Stimulated activated CD8-positive, alpha-beta memory T cell treated with anti-CD3 and anti-CD28 coated beads, Interleukin-2, amount 100 ng/mL, for 1 hour (primary cell): Measurements from ENCODE around the gene CA5A.
A peak's percentile ranks its signal among the peaks of the same experiment; 100 is the strongest.
"Not testable (repeated sequence)": the region's sequence is repeated elsewhere in the genome, so short reads cannot be mapped to it uniquely, and the experiment has no call there.

Experiments
- DNase-seq, 2 donors: peaks; one replicate each; pipeline ENCODE4 v3.0.0-alpha.2; 2020; ENCODE audit warnings: low read depth in 2 of 2

The CA5A gene

DNA sequence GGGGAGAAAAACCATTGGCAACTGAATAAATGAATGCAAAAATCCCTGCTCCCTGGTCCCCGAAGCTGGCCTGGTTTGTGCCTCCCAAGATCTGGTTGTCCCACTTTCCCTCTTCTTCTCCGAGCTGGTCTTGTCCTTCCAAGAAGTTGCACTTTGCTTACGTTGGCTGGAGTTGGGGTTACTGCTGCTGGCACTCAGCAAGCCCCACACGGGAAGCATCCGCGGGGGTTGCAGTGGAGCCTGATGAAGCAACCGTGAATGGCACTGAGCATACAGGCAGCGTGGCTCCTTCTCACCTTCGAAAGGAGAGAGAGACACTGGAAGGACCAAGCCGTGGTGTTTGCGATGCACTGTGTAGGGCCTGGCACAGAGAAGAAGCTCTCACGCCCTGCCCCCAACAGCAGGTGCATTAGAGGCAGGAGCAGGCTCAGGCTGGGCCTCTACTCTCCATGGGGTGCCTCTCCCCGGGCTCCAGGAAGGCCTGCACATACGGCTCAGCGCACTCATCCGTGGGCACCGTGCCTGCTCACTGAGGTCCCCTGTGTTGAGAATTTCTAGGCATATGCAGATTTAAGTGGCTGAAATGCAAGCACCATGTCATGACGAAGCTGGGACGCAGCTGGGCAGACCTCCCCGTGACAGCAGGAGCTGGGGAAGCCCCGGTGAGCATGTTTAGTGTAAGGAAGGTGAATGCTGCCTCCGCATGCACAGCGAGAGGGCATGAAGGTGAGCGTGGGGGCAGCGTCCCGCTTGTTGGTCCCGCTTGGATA, 12.1 kb downstream of the CA5A start:
- DNase-seq = no peak

DNA sequence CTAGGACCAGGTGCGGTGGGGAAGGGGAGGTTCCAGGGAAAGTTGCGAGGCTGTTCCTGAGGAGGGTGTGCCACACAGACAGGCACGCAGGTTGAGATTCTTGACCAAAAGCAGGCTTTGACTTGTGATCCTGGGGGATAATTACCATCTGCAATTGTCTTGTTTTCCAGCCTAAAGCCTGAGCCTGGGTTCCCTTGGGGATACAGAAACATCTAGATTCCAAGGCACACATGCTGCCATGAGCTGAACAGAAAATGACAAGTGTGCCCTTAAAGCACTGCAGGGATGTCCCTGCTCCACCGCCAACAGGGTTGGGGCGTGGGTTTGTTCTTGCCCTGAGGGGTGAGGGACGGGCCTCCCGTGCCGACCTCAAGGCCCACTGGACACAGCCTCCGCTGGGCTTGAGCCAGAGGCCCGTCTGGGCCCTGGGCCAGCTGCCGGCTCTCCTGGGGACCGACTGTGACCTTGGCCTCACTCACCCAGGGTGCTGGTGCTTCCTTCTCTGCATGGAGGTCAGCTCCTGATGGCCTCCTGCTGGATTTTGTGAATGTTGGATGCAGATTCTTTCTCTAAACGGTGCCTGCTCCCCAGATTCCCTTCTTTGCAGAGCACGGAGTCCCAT, 14.0 kb downstream of the CA5A start:
- DNase-seq = no peak

DNA sequence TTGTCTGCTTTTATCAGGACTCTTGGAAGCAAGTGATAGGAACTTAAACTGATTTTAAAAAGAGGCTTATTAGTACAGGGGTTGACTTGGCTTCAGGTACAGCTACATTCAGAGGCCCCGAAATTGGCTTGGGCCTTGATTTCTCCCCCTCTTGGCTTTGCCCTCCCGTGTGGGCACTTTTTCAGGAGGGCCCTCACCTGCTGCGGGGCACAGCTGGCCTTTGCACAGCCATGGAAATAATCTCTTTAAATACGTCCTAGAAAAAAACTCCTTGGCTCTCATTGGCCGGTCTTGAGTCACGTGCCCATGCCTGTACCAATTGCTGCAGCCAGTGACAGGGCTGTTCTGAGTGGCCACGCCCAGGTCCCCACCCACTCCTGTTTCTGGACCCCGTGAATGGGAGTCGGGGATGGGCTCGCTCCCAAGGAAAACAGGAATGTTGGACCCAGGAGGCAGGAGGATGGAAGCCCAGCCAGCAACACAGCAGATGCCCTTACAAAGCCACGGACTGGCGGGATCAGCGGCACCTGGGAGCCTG, 15.0 kb downstream of the CA5A start:
- DNase-seq = no peak

DNA sequence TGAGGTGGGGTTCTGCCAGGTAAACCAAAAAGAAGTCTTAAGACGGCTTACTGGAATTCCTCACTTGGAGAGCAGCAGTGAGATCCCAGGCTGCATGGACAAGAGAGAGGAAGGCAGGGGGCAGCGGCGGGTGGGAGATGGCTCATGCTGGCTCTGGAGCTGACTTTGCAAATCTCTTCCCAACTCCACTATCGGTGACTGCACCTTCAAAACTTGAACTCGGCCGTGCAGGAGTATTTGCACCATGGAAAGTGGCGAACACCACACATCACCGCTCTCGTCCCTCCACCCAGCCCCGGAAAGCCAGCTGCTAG, 16.7 kb downstream of the CA5A start:
- no peak for DNase-seq

DNA sequence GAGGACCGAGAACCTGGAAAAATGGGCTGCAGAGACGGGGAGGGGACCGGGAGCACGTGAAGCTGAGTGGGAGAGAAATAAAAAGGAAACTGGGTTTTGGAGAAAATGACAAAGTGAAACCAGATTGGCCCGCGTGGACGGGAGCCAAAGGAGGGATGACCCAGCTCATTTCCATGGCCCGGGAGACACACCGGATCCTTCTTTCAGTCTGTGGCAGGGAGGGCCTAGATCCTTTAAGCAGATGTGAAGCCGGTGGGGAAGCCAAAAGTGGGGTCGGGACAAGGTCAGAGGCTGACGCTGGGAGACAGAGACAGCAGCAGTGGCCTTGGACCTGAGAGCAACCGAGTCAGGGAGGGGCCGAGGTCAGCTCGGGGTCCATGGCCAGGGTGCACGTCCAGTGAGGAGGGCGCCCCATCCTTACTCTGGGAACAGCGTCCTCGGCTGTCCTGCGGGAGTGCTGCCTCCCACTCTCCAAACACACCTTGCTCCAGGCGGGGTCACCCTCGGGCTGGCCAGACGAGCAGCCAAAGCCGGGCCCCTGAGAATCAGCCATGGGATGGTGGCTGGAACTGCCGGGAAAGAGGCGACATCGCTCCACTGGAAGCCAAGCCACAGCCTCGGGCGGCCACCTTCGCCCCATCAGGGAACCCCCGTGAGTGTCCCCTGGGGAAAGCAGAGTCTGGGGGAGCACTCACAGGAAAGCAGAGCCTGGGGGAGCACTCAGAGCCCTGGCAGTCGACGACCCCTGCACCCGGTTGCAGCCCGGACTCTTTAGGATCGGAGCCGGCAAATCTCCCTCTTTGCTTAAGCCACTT, 17.3 kb downstream of the CA5A start:
- DNase-seq = no peak

DNA sequence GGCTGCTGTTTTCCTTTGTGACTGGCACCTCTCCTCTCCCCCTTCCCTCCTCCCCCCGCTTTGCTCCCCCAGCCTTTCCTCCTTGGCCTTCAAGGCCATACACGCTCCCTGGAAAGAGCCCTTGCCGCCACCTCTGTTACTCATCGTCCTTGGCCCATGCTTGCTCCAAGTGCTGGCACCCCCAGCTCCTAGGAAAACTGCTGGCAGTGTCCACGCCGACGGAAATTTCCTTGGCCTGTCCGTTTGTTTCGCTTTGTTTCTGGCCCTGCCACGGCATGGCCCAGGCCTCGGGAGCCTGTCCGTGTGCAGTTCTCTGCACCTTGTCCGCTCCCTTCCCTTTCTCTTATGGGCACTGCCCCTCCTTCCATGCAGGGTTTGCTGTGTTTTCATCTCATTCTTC, 18.0 kb downstream of the CA5A start:
- DNase-seq = no peak

DNA sequence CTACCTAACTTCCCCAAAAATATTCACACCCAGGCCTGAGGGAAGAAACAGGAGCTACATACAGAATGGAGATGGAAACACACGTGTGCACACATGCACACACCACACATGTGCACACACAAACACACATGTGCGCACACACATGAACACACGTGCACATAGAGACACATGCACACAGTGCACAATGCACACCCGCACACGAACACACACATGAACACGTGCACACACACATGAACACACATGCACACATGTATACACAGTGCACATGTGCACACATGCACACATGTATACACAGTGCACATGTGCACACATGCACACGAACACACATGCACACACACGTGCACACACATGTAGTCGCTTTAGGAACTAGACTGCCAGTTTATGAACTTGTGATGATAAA, 18.8 kb downstream of the CA5A start:
- no peak for DNase-seq

DNA sequence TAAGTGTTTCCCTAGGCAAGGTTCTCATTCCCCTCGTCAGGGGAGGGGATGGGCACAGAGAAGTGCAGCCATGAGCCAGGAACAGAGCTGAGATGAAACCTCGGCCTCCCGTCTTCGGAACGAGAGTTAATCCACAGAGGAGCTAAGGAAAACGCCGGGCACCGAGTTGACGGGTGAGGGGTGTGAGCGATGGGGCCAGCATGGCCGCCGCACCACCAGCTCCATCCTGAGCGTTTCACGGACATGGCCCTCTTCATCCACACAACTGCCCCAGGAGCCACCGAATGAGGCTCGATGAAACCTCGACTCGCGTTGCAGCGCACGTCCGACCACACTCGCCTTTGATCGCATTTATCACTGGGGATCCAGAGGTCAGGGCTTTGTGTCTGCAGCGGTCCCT, 21.5 kb downstream of the CA5A start:
- no peak for DNase-seq

DNA sequence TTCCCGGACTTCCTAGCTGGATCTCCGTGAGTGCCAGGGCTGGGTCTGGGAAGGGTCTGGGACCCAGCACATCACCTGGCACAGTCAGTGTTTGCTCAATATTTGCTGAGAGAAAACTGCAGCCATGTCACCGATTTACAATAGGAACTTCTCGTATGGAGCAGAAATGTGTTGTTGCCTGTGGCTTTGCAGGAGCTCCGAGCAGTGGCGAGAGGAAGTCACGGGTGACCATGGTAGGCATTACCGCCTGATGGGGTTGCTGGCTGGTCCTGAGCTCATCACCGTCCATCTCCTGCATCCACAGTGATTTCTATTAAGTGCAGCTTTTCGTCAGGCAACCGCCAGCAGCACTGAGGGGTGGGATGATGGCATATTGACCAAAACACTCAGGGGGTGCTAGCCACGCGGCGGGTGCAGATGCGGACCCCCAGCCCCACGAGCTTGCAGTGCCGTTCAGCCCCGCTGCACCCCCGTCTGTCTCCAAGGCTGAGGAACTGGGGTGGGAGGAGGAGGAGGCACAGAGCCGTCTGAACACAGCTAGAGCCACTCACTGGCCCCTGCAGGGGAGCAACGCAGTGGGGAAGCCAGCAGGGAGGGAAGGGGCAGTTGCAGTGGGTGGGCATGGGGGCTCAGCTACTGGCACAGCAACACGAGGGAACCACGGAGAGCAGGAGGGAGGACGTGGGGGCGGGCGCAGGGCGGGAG, 22.2 kb downstream of the CA5A start:
- not testable (repeated sequence) for DNase-seq

DNA sequence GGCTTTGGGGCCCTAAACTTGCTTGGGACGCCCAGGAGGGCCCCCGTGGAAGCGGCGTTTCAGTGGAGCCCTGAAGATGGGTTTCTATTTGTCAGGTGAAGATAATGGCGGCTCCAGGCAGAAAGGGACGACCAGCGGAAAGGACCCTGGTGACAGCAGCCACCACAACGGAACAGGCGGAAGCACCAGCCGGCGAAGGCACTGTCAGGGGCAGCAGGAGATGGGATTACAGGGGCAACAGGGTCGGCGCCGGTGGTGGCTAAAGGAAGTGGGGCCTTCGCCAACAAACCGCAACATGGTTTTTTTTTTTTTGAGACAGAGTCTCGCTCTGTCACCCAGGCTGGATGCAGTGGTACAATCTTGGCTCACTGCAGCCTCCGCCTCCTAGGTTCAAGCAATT, 23.6 kb downstream of the CA5A start:
- DNase-seq = not testable (repeated sequence)

DNA sequence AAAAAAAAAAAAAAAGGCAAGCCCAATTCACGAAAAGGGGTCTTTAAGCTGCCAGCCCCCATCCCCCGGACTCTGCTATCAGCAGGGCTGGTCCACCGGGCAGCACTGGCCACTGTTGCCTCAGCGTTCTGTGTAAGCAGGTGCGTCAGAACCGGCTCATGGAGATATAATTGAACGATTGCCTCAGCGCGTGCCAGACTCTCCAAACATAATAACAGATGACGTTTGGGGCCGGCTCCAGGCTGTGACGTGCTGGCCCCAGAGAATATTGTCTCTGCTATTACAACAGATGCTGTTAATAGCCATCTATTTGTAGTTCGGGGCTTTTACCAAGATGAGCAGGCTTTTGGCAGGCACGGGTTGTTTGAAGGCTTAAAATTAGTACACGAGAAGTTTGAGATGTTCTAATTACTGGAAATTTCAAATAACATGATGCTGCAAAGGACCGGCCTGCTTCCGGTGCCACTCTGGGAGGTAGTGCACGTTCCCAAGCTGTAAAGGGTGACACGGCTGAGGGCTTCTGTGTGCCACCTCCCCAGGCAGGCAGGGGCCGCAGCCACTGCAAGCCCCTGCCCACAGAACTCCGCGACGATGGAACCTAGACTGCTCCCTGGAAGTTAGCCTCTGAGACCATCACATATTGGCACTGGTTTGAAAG, 25.1 kb downstream of the CA5A start:
- not testable (repeated sequence) for DNase-seq

DNA sequence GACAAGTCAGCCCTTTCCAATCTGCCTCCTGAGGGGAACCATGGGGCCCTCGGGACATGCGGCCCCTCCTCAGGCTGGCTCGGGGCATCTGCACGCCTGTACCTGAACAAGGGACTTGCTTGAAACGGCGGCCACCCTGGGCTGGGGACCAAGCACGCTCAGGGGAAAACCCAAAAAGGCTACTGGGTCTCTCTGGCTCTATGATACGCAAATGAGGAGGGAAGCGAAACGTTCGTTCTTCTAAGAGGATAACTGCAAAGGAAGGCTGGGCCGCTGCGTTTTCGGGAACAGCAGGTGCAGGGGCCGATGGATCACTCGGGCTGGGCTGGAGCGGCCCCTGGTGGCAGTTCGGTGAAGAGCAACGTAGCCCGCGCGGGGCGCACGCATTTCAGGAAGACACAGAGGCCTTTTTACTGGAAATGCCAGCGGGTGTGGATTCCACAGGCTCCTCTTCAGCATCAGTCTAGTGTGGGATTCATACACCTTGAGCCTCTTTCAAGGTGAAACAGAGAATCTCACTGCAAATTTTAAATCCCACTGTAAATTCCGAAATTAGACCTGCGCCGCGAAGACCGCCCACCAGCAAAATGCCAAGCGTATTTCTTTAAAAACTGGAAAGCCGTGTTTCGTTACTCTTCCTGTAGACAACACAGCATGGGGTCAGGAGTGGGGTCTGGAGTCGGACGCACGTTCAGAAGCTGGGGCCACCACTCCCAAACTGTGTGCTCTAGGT, 27.0 kb downstream of the CA5A start:
- DNase-seq = peak; percentile 65 to 70

DNA sequence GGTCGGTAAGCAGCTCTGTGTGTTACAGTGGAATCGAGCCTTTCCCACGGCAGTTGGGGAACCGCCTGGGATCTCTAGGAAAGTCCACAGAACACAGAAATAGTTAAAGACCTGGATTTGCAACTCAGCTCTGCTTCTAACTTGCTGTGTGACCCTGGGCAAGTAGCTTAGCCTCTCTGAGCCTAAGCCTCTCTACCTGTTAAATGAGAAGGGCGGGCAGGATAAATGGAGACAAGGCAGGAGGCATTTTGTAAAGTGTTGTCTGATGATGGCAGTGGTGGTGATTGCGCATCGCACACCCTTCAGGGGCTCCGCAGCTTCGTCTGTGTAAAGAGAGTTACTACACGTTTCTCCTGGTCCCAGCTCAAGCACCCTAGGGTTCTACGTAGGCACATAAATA, 28.2 kb downstream of the CA5A start:
- DNase-seq = not testable (repeated sequence)

DNA sequence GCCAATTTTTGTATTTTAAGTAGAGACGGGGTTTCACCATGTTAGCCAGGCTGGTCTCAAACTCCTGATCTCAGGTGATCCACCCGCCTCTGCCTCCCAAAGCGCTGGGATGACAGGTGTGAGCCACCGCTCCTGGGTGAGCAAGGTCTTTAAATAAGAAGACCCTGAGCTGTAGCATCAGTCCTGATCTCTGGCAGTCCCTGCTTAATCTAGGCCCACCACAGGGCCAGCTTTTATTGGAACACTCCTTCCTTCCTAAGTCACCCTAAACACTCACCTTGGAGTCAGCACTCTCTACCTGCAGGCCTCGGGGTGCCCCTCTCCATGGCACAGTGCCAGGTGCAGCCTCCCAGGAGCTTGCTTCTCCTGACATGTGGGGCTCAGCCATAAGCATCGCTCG, 30.8 kb downstream of the CA5A start:
- not testable (repeated sequence) for DNase-seq

DNA sequence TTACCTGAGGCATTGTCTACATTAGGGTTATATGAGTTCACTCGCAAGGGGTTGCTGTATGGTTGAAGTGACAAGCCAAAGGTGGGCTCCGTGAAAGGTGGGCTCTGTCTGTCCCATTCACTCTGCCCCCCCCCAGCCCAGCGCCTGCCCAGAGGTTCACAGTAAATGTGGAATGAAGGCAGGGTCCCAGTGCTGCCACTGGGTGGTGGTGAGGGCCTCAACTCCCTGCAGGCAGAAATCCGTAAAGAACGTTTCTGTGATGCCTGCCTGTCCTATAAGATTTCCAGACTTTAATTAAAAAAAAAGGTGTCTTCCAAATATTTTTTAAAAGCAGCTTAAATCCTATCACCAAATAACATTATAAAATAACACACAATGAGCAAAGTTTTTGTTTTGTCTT, 31.4 kb downstream of the CA5A start:
- DNase-seq = not testable (repeated sequence)

DNA sequence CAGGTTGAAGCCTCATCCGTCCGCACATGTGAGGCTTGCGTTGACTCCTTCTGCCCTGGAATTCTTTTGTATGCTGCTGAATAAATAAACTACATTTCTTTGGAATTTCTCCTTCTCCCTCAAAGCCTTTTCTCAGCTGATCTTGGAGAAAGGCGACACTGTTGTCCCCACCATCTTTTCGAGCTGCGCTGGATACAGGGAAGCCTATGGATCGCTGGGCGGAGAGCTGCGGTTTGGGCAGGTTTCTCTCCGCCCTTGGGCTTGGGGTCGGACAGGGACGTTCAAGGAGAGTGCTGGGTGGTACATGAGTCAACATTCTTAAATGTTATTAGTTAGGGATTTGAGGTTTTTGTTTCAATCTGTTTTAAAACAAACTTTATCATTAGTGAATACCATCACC, 35.8 kb downstream of the CA5A start:
- DNase-seq = not testable (repeated sequence)

DNA sequence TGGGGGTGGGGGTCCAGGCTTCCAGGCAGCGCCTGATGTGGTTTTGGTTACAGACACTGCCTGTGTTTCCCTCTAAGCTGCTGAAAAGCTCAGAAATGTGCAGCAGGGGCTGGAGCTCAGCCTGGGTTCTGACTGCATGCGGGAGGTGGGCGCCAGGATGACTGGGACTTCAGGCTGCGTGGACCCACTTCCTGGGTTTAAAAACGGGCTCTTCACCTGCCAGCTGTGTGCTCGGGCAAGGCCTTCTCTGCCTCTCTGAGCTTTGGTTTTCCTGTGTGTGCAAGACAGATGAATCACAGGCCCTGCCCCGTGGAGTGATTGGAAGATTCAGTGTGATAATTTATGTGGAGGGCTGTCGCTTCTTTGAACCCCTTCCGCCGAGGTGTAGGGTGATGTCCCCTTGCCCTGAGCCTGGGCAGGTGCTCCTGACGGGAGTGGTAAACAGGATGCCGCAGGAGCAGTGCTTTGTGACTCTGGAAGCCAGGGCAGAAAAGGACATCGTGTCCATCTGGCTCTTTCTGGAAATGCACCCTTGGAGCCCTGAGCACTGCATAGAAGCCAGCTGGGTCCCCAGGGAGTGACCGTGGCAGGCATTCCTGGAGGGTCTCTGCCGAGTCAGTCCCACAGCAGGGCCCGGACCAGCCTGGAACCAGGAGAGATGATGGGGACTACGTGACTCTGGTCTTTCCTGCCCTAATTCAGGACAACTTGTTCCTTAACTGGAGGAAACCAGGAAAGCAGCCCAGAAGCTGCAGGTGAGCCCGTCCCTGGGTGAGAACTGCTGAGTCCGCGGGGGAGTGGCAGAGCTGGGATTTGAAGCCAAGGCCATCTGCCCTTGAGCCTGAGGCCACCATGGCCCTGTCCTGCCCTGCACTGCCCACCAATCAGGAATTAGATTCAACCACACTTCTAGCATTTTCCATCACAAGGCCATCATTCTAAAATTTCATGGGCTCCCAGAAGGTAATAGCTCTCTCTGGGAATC, 38.5 kb downstream of the CA5A start:
- peak in 1 of 2 donors; percentile 13 for DNase-seq

DNA sequence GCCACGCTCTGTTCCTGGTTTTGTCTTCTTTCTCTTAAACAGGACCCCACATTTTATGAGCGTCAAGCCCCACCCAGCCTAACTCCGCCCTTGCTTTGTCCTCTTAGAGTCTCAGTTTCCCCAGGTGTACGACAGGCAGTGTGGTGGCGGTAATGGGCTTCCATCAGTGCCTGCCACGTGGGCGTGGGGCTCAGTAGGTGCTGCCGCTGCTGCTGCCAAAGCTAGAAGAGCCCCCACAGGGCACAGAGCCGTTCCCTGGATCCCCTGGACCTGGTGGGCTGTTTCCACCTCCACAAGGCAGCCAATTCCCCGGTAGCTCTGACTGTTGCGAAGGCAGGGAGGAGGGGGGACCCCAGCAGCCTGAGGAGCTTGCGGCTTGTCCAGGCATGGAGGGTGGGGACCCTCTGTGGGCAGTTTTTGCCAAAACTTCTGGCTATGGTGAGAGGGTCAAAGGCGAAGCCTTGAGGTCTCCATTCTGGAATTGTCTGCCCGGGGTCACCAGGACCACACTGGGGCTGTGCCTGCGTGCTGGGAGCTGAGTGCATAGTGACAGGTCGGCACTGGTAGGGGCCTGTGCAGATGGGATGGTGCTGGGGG, 39.3 kb downstream of the CA5A start:
- not testable (repeated sequence) for DNase-seq
